Measurements from ENCODE around the gene TMEM233. TPM values are rescaled to one million over a fixed set of nuclear protein-coding genes. Genes with fewer than 3 reads are reported as not detected.

Gene TMEM233
- total and polyA plus RNA-seq, 10 of the 15 experiments (the other 5 are each of a cell fraction or from before 2014, with no cell fraction given): not detected

DNA sequence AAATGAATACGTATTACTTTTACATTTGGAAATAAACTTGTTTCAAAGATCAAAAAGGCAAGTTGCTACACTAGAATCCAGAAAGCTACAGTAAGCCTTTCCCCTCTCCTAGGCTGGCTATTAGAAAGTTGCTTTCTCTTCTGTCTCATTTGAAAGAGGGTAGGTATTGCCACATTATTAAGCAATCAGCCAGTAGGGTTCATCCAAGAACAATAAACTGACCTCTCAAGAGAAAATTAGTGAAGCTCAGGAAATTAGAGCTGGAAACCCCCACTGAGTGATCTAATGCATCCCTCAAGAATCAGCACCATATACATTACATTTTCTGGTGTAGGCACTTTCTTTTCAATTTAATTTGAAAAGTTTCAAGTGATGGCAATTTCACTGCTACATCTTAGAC lies 4.5 kb upstream of the TMEM233 start:
- no peaks in the 10 kb centered on the region for H3K79me2 ChIP-seq (ENCODE audit: control insufficient read depth, insufficient read depth, low read length)
- ChIA-PET RAD21 (ENCODE audit: unreplicated experiment) (interaction anchor here (0.9 kb wide), 1 partner anchor 79 kb away, joined by 3 read pairs; the partner anchor contains the start of gene PRKAB1), SMC1A (ENCODE audit: uncharacterized antibody, unreplicated experiment) (no interaction called here), POLR2A (no interaction called here), CTCF (interaction anchor here (0.9 kb wide), 1 partner anchor 44 kb away, joined by 3 read pairs; no protein-coding TSS in a partner anchor)
- H3K36me3 ChIP-seq (ENCODE audit: control insufficient read depth in 2 of 2, insufficient read depth in 2 of 2, low read length in 1 of 2): no peaks in the 10 kb centered on the region
- no peak overlapping the region for H3K4me2 ChIP-seq (ENCODE audit: control insufficient read depth, insufficient read depth)
- no peak overlapping the region for H3K9ac ChIP-seq (ENCODE audit: control insufficient read depth, insufficient read depth, low read length)
- ATAC-seq: peak; percentile 50
- H3K4me1 ChIP-seq (ENCODE audit: control insufficient read depth, insufficient read depth, low read length): no peaks in the 10 kb centered on the region
- no TSS peak for BruUV-seq (replicated peaks)
- no peak overlapping the region for H3K27ac ChIP-seq (ENCODE audit: control insufficient read depth, insufficient read depth)
- intact Hi-C loops (cut with micrococcal nuclease; ENCODE audit: unreplicated experiment): no loop called here
- no peak overlapping the region for H3K4me3 ChIP-seq
- H3K27me3 ChIP-seq (replicated peaks in 1 of 2; ENCODE audit: control insufficient read depth in 2 of 2, insufficient read depth in 2 of 2, low read length in 1 of 2): no peaks in the 10 kb centered on the region; a peak in 2 of 4 replicates
- in situ Hi-C loops (cut with MboI): no loop called here
- H3K9me3 ChIP-seq (replicated peaks; ENCODE audit: control insufficient read depth, insufficient read depth, low read length): no peaks in the 10 kb centered on the region
- no peak for DNase-seq (ENCODE audit: low read depth, low spot score)
- 6% methylated on average over 1 of the region's 1 CpG for WGBS (ENCODE audit: insufficient coverage, insufficient replicate concordance, low lambda C conversion rate, missing lambda C conversion rate)
- no peak for FAIRE-seq
- H4K20me1 ChIP-seq (ENCODE audit: control insufficient read depth, insufficient read depth): no peaks in the 10 kb centered on the region
- TF ChIP-seq NR2C1 (IDR thresholded peaks at IDR 0.05): no peak
- no peak for TF ChIP-seq CREM (IDR thresholded peaks at IDR 0.05; ENCODE audit: low read depth)
- no peak for TF ChIP-seq NFYB (IDR thresholded peaks at IDR 0.05; ENCODE audit: insufficient read depth, low read depth, low read length)
- no peak for TF ChIP-seq RBBP5 (conservative IDR thresholded peaks at IDR 0.05)
- no peak for TF ChIP-seq ETV6 (conservative IDR thresholded peaks at IDR 0.05 in 1 of 2, IDR thresholded peaks at IDR 0.05 in 1 of 2; ENCODE audit: borderline replicate concordance in 1 of 2, low read depth in 1 of 2)
- TF ChIP-seq RAD51 (IDR thresholded peaks at IDR 0.05): no peak
- TF ChIP-seq DPF2 (IDR thresholded peaks at IDR 0.05): no peak
- H2AFZ ChIP-seq (ENCODE audit: control insufficient read depth, low read depth, low read length): no peak overlapping the region

DNA sequence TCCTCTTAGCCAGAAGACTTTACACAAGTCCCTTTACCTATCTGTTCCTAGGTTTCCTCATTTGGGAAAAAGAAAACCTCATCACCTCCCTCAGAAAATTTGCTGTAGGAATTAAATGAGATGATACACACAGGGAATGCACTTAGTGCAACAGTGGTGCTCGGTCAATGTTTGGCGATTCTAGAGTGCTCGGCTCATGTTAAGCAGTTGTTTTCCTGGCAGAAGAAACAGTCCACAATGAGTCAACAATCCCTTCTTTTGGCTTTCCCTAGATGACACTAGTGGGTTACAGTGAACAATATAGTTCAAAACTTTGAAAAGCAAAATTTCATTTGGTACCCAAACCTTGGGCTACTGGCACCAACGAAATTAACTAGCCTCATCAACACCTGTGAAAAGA lies 3.9 kb upstream of the TMEM233 start:
- ChIA-PET SMC1A (ENCODE audit: uncharacterized antibody, unreplicated experiment) (no interaction called here), POLR2A (no interaction called here), CTCF (interaction anchor here (0.9 kb wide), 1 partner anchor 45 kb away, joined by 3 read pairs; no protein-coding TSS in a partner anchor), RAD21 (ENCODE audit: unreplicated experiment) (no interaction called here)
- 49% methylated on average over 4 of the region's 4 CpGs for WGBS (ENCODE audit: insufficient coverage, insufficient replicate concordance, low lambda C conversion rate, missing lambda C conversion rate)
- no peak for DNase-seq (ENCODE audit: low read depth, low spot score)
- H3K9ac ChIP-seq (ENCODE audit: control insufficient read depth, insufficient read depth, low read length): no peak overlapping the region
- H3K4me3 ChIP-seq: no peak overlapping the region
- no peak overlapping the region for H3K27ac ChIP-seq (ENCODE audit: control insufficient read depth, insufficient read depth)
- no peaks in the 10 kb centered on the region for H3K79me2 ChIP-seq (ENCODE audit: control insufficient read depth, insufficient read depth, low read length)
- no peak for TF ChIP-seq PML (IDR thresholded peaks at IDR 0.05; ENCODE audit: low read length)
- no peak for TF ChIP-seq FOS (IDR thresholded peaks at IDR 0.05; ENCODE audit: borderline replicate concordance, extremely low read depth, insufficient read length)
- FAIRE-seq: no peak
- no peaks in the 10 kb centered on the region; a peak in 2 of 4 replicates for H3K27me3 ChIP-seq (replicated peaks in 1 of 2; ENCODE audit: control insufficient read depth in 2 of 2, insufficient read depth in 2 of 2, low read length in 1 of 2)
- H3K4me2 ChIP-seq (ENCODE audit: control insufficient read depth, insufficient read depth): no peak overlapping the region
- H3K36me3 ChIP-seq (ENCODE audit: control insufficient read depth in 2 of 2, insufficient read depth in 2 of 2, low read length in 1 of 2): no peaks in the 10 kb centered on the region
- no peaks in the 10 kb centered on the region for H3K4me1 ChIP-seq (ENCODE audit: control insufficient read depth, insufficient read depth, low read length)
- no peak for ATAC-seq
- in situ Hi-C loops (cut with MboI) (no loop called here), intact Hi-C loops (cut with micrococcal nuclease; ENCODE audit: unreplicated experiment) (no loop called here)
- no peaks in the 10 kb centered on the region for H4K20me1 ChIP-seq (ENCODE audit: control insufficient read depth, insufficient read depth)
- no TSS peak for BruUV-seq (replicated peaks)
- H3K9me3 ChIP-seq (replicated peaks; ENCODE audit: control insufficient read depth, insufficient read depth, low read length): no peaks in the 10 kb centered on the region
- no peak overlapping the region for H2AFZ ChIP-seq (ENCODE audit: control insufficient read depth, low read depth, low read length)

Measured in GM12878 (cell line).